OCI-LY7 (cell line): ENCODE measurements around the gene SYDE1. TPM values are rescaled to one million over a fixed set of nuclear protein-coding genes. Genes with fewer than 3 reads are reported as not detected.

Source experiments
- BruUV-seq: library from RNA; stranded (reverse); fragments of 400-500 nt; replicated peaks from 2 replicates; lab custom pipeline; 2021; lab: Mats Ljungman, UMichigan
- CTCF ChIA-PET: fragments of 300-600 bp; sonication (Branson Sonifier 250); formaldehyde crosslinking; loops from one replicate; lab custom pipeline; 2022; ENCODE audit warnings: antibody characterized with exemption; ENCODE audit not compliant: unreplicated experiment; lab: Charles Lee
- POLR2A ChIA-PET: fragments of 300-600 bp; sonication (Branson Sonifier 250); formaldehyde crosslinking; loops from one replicate; lab custom pipeline; 2022; ENCODE audit warnings: antibody characterized with exemption; lab: Charles Lee
- DNase-seq: peaks from one replicate; pipeline ENCODE4 v3.0.0-alpha.2; 2015; ENCODE audit warnings: low spot score
- H2AFZ ChIP-seq: fragments of 200-600 bp; sonication (generic), shearing (Covaris generic); 2 replicates; pipeline ENCODE4 v1.6.1; 2014; ENCODE audit warnings: mild to moderate bottlenecking, antibody characterized with exemption, low read length, moderate library complexity
- H3K27ac ChIP-seq: fragments of 200-600 bp; sonication (generic); 2 replicates; pipeline ENCODE4 v1.5.1; 2014; ENCODE audit warnings: mixed run types, low read depth, mild to moderate bottlenecking, moderate library complexity, low read length, inconsistent platforms; ENCODE audit not compliant: poor library complexity, severe bottlenecking
- H3K36me3 ChIP-seq: fragments of 200-600 bp; sonication (generic); 2 replicates; pipeline ENCODE4 v1.6.1; 2014; ENCODE audit warnings: mild to moderate bottlenecking, antibody characterized with exemption, low read length, moderate library complexity, mixed read lengths; ENCODE audit not compliant: insufficient read depth
- H3K4me1 ChIP-seq: fragments of 200-600 bp; sonication (generic); 2 replicates; pipeline ENCODE4 v1.5.1; 2014; ENCODE audit warnings: mild to moderate bottlenecking, low read length; ENCODE audit not compliant: insufficient read depth, poor library complexity, severe bottlenecking
- H3K4me2 ChIP-seq: fragments of 200-600 bp; sonication (generic); 2 replicates; pipeline ENCODE4 v1.6.1; 2014; ENCODE audit warnings: mild to moderate bottlenecking, low read length
- H3K4me3 ChIP-seq: fragments of 200-600 bp; sonication (generic); 2 replicates; pipeline ENCODE4 v1.5.1; 2014; ENCODE audit warnings: mild to moderate bottlenecking, low read depth, low read length; ENCODE audit not compliant: poor library complexity, severe bottlenecking
- H3K79me2 ChIP-seq: fragments of 200-600 bp; sonication (generic); 2 replicates; pipeline ENCODE4 v1.6.1; 2016; ENCODE audit warnings: low read depth, mild to moderate bottlenecking, low read length, moderate library complexity, mixed read lengths; ENCODE audit not compliant: insufficient read depth
- H3K9me2 ChIP-seq: fragments of 200-600 bp; sonication (generic); 2 replicates; pipeline ENCODE4 v1.6.1; 2016; ENCODE audit warnings: mild to moderate bottlenecking, low read length, mixed read lengths; ENCODE audit not compliant: insufficient read depth
- H3K9me3 ChIP-seq: fragments of 200-600 bp; sonication (generic); 2 replicates; pipeline ENCODE4 v1.6.1; 2014; ENCODE audit warnings: mild to moderate bottlenecking, mixed run types, low read length, mixed read lengths
- H4K20me1 ChIP-seq: fragments of 200-600 bp; sonication (generic); 2 replicates; pipeline ENCODE4 v1.6.1; 2014; ENCODE audit warnings: mild to moderate bottlenecking, antibody characterized with exemption, low read length, moderate library complexity, mixed read lengths; ENCODE audit not compliant: insufficient read depth
- CTCF ChIP-seq: fragments of 200-600 bp; sonication (generic); conservative IDR thresholded peaks from 2 replicates; pipeline ENCODE4 v1.5.1; 2014; ENCODE audit warnings: mild to moderate bottlenecking, antibody characterized with exemption, low read length, moderate library complexity, mixed read lengths
- EZH2phosphoT487 ChIP-seq: fragments of 200-600 bp; sonication (generic); IDR thresholded peaks from 2 replicates; pipeline ENCODE4 v1.6.1; 2018; ENCODE audit warnings: low read depth, borderline replicate concordance, mild to moderate bottlenecking, mixed run types, antibody characterized with exemption, low read length, moderate library complexity, mixed read lengths
- intact Hi-C: fragments of 100-400 bp; cut with micrococcal nuclease; formaldehyde crosslinking; loops from one replicate; pipeline ENCODE4 v1.10.0; 2022; ENCODE audit not compliant: unreplicated experiment
- total RNA-seq, 2 experiments: library from RNA; depleted of rRNA in 1 of 2; stranded (reverse); fragments of >200 nt in 1 of 2; shearing (Covaris generic) in 1 of 2; gene quantifications; 2 replicates each; pipeline ENCODE4 v1.2.3, GENCODE V29; 2014 to 2022

The SYDE1 gene
- total RNA-seq, 2 experiments from 2014 or later: not detected

GRCh38 chr19:15104003-15104402, 3.2 kb upstream of the SYDE1 start:
- ChIA-PET CTCF (no interaction called here), POLR2A (interaction anchor here (0.5 kb wide), 1 partner anchor 41 kb away, joined by 3 read pairs; no protein-coding TSS in a partner anchor)
- TF ChIP-seq EZH2phosphoT487 (no peak), CTCF (no peak)
- no peak overlapping the region for H2AFZ ChIP-seq
- H3K9me2 ChIP-seq: no peaks in the 10 kb centered on the region
- no TSS peak for BruUV-seq
- DNase-seq: no peak
- no peaks in the 10 kb centered on the region for H3K9me3 ChIP-seq
- H3K79me2 ChIP-seq: no peaks in the 10 kb centered on the region
- no peak overlapping the region for H3K4me3 ChIP-seq
- intact Hi-C loops: no loop called here
- no peaks in the 10 kb centered on the region for H3K36me3 ChIP-seq
- no peaks in the 10 kb centered on the region for H3K4me1 ChIP-seq
- H3K27ac ChIP-seq: no peak overlapping the region
- H4K20me1 ChIP-seq: no peaks in the 10 kb centered on the region
- H3K4me2 ChIP-seq: no peak overlapping the region

GRCh38 chr19:15104411-15104810, 2.8 kb upstream of the SYDE1 start:
- intact Hi-C loops: no loop called here
- no peaks in the 10 kb centered on the region for H3K9me2 ChIP-seq
- no peaks in the 10 kb centered on the region for H3K79me2 ChIP-seq
- no TSS peak for BruUV-seq
- TF ChIP-seq CTCF (no peak), EZH2phosphoT487 (no peak)
- H4K20me1 ChIP-seq: no peaks in the 10 kb centered on the region
- no peaks in the 10 kb centered on the region for H3K36me3 ChIP-seq
- no peak overlapping the region for H3K4me2 ChIP-seq
- no peak overlapping the region for H2AFZ ChIP-seq
- CTCF ChIA-PET: no interaction called here
- no peak overlapping the region for H3K27ac ChIP-seq
- no peaks in the 10 kb centered on the region for H3K9me3 ChIP-seq
- POLR2A ChIA-PET: no interaction called here
- H3K4me1 ChIP-seq: no peaks in the 10 kb centered on the region
- H3K4me3 ChIP-seq: no peak overlapping the region
- DNase-seq: no peak

- POLR2A ChIA-PET: no interaction called here
- no peaks in the 10 kb centered on the region for H3K36me3 ChIP-seq
- H2AFZ ChIP-seq: no peak overlapping the region
- DNase-seq: no peak
- H3K9me3 ChIP-seq: no peaks in the 10 kb centered on the region
- BruUV-seq: no TSS peak
- H3K4me1 ChIP-seq: no peaks in the 10 kb centered on the region
- intact Hi-C loops: no loop called here
- no peak overlapping the region for H3K4me3 ChIP-seq
- no peak for TF ChIP-seq EZH2phosphoT487
- no peak for TF ChIP-seq CTCF
- H3K9me2 ChIP-seq: no peaks in the 10 kb centered on the region
- CTCF ChIA-PET: no interaction called here
- no peak overlapping the region for H3K4me2 ChIP-seq
- no peaks in the 10 kb centered on the region for H4K20me1 ChIP-seq
- H3K27ac ChIP-seq: no peak overlapping the region
- H3K79me2 ChIP-seq: no peaks in the 10 kb centered on the region
These were observed 2.2 kb upstream of the SYDE1 start for GRCh38 chr19:15105044-15105443.
